Sciatic nerve (tissue), 2 donors: ENCODE measurements around the gene TIMP1. TPM values are rescaled to one million over a fixed set of nuclear protein-coding genes. Genes with fewer than 3 reads are reported as not detected.
A peak's percentile ranks its signal among the peaks of the same experiment; 100 is the strongest.
"Not testable (repeated sequence)": the region's sequence is repeated elsewhere in the genome, so short reads cannot be mapped to it uniquely, and the experiment has no call there.

ENCODE experiments used
- ATAC-seq: fragments of 200-7000 bp; cut with Tn5 transposase; one replicate; pipeline ENCODE4 v1.9.1; 2020; ENCODE audit warnings: mild to moderate bottlenecking, moderate library complexity
- DNase-seq: peaks from one replicate; pipeline ENCODE4 v3.0.0-alpha.2; 2020; ENCODE audit warnings: low spot score
- intact Hi-C: fragments of 100-400 bp; cut with DNase I; formaldehyde crosslinking; loops from one replicate; pipeline ENCODE4 v1.14.2; 2022
- total RNA-seq: library from RNA; stranded (reverse); fragmentation: NEBNext Ultra II Directional; extraction: Animal tissue kit (Norgen Biotek cat#: 25700); gene quantifications from one replicate; pipeline ENCODE4 v1.2.1, GENCODE V29; 2021
- donor health status: DM: no; HTN: no; CAD: no.
- donor health status: DM: no; HTN: no; CAD: no.

The TIMP1 gene
- total RNA-seq, 1 donor from 2014 or later, result 288 TPM

DNA sequence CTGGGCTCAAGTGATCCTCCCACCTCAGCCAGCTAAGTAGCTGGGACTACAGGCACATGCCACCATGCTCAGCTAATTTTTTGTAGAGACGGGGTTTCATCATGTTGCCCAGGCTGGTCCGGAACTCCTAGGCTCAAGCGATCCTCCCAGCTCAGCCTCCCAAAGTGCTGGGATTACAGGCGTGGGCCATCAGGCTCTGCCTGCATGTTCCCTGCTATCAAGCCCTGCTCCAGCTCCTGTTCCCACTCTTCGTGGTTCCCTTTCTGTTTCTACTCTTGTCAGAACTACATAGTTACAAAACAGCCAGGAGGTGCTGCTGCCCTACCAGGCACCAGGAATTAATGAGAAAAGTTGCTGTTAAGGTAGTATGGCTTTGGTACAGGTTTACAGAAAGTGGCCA lies 8.7 kb downstream of the TIMP1 start:
- DNase-seq, result no peak
- intact Hi-C loops, result no loop called here
- no peak for ATAC-seq

DNA sequence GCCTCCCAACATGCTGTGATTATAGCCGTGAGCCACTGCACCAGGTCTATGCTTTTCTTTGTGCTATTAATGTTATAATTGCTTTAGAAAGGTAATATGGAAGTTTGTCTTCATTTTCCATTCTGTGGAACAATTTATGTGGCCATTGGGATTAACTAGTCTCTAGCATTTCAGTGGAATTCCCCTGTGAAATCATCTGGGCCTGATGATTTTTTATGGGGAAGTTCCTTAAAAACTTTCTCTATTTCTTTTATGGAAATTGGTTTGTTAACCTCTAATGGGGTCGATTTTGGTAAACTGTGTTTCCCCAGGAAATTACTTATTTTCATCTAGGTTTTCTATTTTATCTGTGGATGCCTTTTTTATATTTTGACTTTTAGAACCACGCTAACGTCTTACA lies 11.3 kb downstream of the TIMP1 start:
- intact Hi-C loops, result no loop called here
- no peak for ATAC-seq

DNA sequence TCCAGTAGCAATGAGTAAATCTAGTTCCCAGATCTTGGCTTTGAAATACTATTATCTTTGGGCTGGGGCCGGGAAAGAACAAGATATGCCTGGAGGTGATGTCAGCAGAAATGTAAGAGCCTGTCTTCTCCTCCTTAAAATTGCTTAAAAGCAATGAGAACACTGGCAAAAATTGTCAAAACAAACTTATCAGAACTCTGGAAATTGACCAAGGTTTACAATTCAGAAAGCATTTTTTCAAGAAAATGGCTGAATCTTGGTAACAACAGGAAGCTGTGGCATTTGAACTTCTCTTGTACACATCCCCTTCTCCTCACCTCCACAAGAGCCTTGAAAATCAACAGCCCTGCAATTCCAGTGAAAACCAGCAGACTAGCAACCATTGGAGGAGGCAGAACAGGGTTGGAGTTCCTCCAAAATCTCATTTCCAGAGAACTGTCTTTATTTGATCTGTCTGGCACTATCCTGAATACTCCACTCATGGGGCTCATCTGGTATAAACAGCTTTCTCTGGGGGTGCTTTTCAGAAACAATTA lies 13.5 kb downstream of the TIMP1 start:
- DNase-seq (no peak), ATAC-seq (peak; percentile 84)
- intact Hi-C loops, result no loop called here

More for the DNA sequence above, 11.3 kb downstream of the TIMP1 start:
- no peak for DNase-seq

GRCh38 chrX:47596256-47596655 lies 14.0 kb downstream of the TIMP1 start:
- intact Hi-C loops, result no loop called here
- ATAC-seq (no peak), DNase-seq (no peak)

DNA sequence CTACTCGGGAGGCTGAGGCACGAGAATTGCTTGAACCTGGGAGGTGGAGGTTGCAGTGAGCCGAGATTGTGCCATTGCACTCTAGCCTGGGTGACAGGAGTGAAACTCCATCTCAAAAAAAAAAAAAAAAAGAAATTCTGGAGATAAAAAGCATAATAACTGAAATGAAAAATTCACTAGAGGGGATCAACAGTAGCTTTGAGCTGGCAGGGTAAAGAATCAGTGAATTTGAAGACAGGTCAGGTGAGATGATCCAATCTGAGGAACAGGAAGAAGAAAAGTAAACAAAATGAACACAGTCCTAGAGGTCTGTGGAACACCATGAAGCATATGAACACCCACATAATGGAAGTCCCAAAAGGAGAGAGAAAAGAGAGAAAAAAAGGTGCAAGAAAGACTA lies 15.0 kb downstream of the TIMP1 start:
- DNase-seq (no peak), ATAC-seq (no peak)
- intact Hi-C loops, result no loop called here

DNA sequence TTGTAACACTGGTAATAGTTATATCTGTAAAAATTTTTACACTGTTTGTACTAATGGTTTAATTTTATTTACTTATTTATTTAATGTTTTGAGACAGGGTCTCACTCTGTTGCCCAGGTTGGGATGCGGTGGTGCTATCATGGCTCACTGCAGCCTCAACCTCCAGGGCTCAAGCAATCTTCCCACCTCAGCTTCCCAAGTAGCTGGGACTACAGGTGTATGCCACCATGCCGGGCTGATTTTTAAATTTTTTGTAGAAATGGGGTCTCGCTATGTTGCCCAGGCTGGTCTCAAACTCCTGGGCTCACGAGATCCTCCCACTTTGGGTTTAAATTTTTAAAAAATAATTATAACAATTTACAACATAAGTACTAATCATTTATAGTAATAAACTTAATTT lies 20.9 kb downstream of the TIMP1 start:
- intact Hi-C loops, DNase-seq, ATAC-seq: not testable (repeated sequence)

DNA sequence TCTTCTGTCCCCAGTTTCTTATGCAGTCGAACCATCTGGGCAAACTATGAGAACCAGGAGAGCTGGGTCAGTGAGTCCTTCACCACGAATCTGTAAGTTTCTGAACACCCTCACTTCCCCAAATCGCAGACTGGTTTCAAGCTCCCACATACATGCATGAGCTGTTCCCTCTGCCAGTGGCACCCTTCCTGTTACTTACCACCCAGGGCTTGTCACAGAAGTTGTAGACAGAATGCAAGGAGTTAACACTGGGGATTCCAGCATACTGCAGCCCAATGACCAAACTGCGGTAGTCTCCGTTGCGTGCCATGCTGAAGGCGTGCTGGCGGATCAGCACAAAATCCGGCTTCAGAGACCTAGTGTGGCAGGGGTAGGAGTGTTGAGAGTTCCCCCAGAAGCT lies 22.8 kb downstream of the TIMP1 start:
- no peak for ATAC-seq
- intact Hi-C loops, result no loop called here
- DNase-seq, result no peak

GRCh38 chrX:47607091-47607490 lies 24.9 kb downstream of the TIMP1 start:
- no peak for DNase-seq
- intact Hi-C loops, result no loop called here
- ATAC-seq, result no peak

DNA sequence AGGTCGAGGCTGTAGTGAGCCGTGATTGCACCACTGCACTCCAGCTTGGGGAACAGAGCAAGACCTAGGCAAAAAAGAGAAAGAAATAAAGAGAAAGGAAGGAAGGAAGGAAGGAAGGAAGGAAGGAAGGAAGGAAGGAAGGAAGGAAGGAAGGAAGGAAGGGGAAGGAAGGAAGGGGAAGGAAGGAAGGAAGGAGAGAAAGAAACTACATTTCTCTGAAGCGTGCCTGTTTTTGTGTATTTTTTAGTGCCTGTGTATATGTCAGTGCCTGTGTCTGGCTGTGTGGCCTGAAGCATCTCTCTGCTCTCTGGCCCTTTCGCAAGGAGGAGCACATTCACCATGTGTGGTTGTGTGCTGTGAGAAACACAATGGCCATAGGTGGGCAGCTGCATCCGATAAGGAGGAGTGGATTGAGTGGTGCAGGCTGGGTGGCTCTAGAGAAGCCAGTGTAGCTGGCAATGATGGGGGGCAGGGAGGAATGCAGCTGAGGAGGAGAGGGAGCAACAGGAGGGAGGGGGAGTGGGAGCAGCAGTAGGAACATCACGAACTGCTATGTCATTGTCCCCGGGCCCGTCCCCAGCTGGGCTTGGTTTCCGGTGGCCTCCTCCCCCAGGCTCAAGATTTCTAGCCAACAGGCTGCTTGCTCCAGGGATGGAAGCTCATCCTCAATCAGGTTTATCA lies 26.0 kb downstream of the TIMP1 start:
- ATAC-seq (no peak), DNase-seq (no peak)
- intact Hi-C loops, result no loop called here

- no peak for DNase-seq
- intact Hi-C loops, result no loop called here
- ATAC-seq, result no peak
Observed at GRCh38 chrX:47610511-47610910, 28.3 kb downstream of the TIMP1 start.

DNA sequence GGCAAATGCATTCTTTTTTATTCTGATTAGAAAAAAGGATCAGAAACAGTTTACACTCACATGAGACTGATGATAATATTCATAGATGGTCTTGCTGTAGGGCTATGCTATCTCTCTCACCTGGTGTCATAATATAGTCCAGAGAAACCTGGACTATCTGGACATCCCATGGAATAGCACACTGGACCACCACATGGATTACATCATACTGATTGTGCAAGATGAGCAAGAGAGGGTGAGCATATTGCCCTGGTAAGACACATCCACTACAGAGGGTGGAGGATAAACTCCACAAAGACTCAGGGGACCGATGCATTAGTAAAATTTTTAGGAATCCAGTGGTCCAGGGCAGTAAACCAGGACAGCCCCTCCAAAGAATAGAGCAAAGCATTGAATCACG lies 29.3 kb downstream of the TIMP1 start:
- DNase-seq (no peak), ATAC-seq (no peak)
- intact Hi-C loops, result no loop called here

- DNase-seq, result no peak
- intact Hi-C loops, result no loop called here
- no peak for ATAC-seq
Observed at GRCh38 chrX:47611926-47612325, 29.7 kb downstream of the TIMP1 start.

- DNase-seq (no peak), ATAC-seq (no peak)
- intact Hi-C loops, result no loop called here
Observed at GRCh38 chrX:47612418-47612817, 30.2 kb downstream of the TIMP1 start.

DNA sequence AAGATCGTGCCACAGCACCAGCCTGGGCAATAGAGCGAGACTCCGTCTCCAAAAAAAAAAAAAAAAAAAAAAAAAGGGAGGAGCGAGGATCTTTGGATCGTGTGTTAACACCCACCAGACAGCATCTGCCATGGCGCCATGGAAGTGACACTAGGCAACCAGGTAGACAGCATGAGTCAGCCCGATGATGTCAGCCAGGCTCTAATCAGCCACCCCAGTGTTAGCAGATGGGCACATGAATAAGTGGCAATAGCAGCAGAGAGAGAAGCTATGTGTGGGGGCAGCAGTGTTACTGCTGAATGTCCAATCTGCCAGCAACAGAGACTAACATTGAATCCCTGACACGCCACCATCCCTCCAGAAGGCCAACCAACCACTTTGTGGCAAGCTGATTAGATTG lies 30.8 kb downstream of the TIMP1 start:
- intact Hi-C loops, result no loop called here
- ATAC-seq (no peak), DNase-seq (no peak)

GRCh38 chrX:47614618-47615017 lies 32.4 kb downstream of the TIMP1 start:
- intact Hi-C loops, result no loop called here
- no peak for ATAC-seq
- peak; percentile 39 for DNase-seq

GRCh38 chrX:47618923-47619485 lies 36.8 kb downstream of the TIMP1 start:
- intact Hi-C loops, result no loop called here
- no peak for DNase-seq
- ATAC-seq, result no peak

- peak; percentile 88 for DNase-seq
- intact Hi-C loops, result no loop called here
- peak; percentile 96 for ATAC-seq
Observed at GRCh38 chrX:47619486-47620302, 37.5 kb downstream of the TIMP1 start, which contains the start of gene SYN1. TSS of gene SYN1 (minus strand) at chrX:47619857. CDS start at chrX:47619728, 129 bp downstream.

GRCh38 chrX:47620303-47620685 lies 38.1 kb downstream of the TIMP1 start:
- ATAC-seq (no peak), DNase-seq (no peak)
- intact Hi-C loops, result no loop called here

DNA sequence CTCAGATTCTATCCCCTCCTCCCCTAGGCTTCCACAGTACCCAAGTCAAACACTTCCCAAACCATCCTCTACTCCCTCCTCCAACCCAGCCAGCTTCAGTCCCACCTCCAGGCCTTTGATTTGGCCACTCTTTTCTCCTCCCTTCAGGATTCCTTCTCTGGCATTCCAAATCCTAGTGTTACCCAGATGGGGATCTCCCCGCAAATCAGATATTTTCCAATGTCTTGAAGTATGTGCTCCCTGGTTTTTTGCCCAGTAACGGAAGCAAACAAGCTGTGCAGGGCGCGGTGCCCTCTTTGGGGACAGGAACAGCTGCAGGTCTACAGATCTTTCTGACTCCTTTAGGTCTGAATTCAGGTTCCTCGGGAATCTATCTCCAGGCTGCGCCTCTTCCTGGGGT lies 39.6 kb downstream of the TIMP1 start:
- DNase-seq, result peak; percentile 10
- intact Hi-C loops, result no loop called here
- no peak for ATAC-seq

- DNase-seq (no peak), ATAC-seq (peak; percentile 16)
- intact Hi-C loops, result no loop called here
Observed at GRCh38 chrX:47623540-47624027, 41.3 kb downstream of the TIMP1 start.
